ENCODE data around the gene PARVA.

The PARVA gene

DNA sequence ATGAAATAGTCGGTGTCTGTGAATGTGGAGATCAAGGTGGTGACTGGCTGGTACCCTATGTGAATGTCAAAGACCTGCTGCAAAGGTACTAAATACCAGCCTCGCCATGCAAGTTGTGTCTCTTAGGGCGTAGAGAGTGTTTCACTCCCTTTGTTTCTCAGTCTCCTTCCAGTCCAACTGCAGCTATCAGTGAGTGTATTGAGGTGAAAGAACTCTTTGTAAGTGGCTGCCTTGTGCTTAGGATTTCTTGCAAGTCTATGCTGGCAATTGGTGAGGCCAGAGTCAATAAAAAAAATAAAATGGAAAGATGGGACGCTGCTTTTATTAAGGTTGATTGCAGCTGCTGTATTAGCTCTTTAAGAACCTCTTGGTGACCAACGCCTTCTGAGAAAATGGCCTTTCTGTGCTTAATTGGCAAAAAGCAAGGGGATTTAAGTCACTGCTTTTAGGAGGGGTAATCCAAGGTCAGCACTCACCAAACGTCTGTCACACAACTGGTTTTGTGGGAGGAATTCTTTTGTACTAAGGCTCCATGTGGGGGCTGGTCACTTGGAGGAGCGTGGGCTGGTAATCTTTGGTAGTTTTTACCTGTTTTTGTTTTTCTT lies 95.1 kb downstream of the PARVA start:
- no peak overlapping the region for H3K27ac Mint-ChIP-seq
- H3K4me1 Mint-ChIP-seq: no peaks in the 10 kb centered on the region
- no peak for ATAC-seq
- no peaks in the 10 kb centered on the region for H3K27me3 Mint-ChIP-seq
- no peak overlapping the region for H3K4me3 Mint-ChIP-seq
- H3K9me3 Mint-ChIP-seq: no peaks in the 10 kb centered on the region
- no peak for DNase-seq

DNA sequence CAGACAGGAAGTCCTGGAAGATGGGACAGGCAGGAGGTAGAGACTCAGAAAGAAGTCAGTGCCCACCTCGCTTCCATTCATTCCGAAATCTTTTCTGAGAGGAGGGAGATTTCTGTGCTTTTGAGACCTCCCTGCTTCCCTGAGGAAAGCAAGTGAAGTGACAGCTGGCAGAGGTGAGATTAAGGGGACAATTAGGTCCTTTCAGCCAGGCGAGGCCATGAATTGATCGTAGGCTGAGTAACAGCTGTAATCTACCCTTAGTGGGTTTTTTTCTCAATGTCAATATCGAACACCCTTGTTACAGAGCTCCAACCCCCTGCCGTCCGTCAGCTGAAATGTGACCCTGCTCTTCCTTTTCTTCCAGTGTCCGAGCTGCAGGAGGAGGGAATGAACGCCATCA lies 96.0 kb downstream of the PARVA start:
- no peak for ATAC-seq
- Mint-ChIP-seq H3K27ac (no peak overlapping the region), H3K27me3 (no peaks in the 10 kb centered on the region), H3K9me3 (no peaks in the 10 kb centered on the region), H3K4me1 (no peaks in the 10 kb centered on the region), H3K4me3 (no peak overlapping the region)
- no peak for DNase-seq

DNA sequence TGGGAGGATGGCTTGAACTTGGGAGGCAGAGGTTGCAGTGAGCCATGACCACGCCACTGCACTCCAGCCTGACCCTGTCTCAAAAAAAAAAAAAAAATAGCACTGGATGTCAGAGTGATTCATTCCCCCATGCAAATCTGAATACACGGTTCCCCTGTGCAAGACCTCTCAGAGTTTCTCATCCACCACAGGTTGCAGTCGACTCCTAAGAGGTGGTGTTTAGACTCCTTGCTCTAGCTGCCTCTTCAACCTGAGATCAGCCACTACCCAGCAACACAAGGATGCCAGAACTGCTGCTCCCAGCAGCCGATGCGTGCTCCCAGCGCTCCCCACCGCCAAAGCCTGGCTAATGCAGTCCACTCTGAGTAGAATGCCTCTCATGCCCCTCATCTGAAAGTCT lies 97.5 kb downstream of the PARVA start:
- ATAC-seq: no peak
- DNase-seq: no peak
- no peaks in the 10 kb centered on the region for H3K4me1 Mint-ChIP-seq
- H3K4me3 Mint-ChIP-seq: no peak overlapping the region
- H3K27ac Mint-ChIP-seq: no peak overlapping the region
- H3K27me3 Mint-ChIP-seq: no peaks in the 10 kb centered on the region
- H3K9me3 Mint-ChIP-seq: no peaks in the 10 kb centered on the region

DNA sequence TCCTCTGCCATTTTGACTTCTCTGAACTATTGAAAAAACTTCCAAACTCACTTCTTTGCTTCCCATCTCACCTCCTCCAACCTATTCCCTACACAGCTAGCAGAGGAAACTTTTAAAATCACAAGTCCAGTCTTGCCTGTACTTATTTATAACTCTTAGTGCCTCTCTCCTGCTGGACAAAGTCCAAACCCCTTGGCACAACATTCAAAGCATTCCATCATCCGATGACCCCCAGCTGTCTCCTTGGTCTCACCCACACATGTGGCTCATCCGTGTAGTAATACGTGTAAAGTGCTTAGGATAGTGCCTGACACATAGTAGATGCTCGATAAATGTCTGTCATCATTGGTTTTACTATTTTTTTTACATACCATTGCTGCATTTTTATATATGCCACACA lies 101.4 kb downstream of the PARVA start:
- Mint-ChIP-seq H3K4me1 (no peaks in the 10 kb centered on the region), H3K9me3 (no peaks in the 10 kb centered on the region), H3K27ac (no peak overlapping the region), H3K4me3 (no peak overlapping the region), H3K27me3 (no peaks in the 10 kb centered on the region)
- ATAC-seq: no peak
- no peak for DNase-seq

DNA sequence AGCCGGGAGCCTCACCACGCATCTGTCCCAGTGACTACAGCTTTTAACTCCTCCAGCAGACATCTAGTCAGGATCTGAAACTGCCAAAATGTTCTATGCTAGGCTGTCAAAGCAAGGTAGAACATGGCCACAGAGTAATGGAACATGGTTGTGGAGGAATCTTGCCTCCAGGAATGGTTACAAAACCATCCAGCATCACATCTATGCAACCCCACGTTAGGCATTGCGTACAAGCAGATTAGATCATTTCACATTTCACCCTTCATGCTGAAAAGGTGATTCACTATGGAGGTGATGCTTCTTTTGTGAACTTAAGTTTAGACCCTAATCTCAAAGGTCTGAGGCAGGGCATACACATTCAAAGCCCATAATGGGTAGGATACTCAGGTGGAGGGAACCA lies 103.0 kb downstream of the PARVA start:
- Mint-ChIP-seq H3K27ac (no peak overlapping the region), H3K27me3 (no peaks in the 10 kb centered on the region), H3K9me3 (no peaks in the 10 kb centered on the region), H3K4me1 (no peaks in the 10 kb centered on the region), H3K4me3 (no peak overlapping the region)
- DNase-seq (no peak), ATAC-seq (no peak)

DNA sequence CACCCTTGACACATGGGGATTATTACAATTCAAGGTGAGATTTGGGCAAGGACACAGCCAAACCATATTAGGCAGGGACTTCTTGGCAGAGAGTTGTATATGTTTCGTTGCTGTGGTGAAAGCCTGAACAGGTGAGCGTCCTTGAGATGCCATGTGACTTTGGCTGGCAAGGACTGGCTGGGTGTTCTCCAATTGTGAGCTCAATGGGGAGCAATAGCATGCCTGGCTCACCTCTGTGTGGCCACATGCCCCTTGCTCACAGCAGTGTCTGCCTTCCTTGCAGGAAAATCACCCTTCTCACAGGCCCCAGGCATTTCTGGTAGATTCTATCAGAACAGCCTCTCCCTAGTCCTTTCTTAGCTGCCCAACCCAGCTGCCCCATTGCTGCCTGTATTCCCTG lies 105.5 kb downstream of the PARVA start:
- DNase-seq (no peak), ATAC-seq (no peak)
- H3K4me3 Mint-ChIP-seq: no peak overlapping the region
- no peak overlapping the region for H3K27ac Mint-ChIP-seq
- H3K4me1 Mint-ChIP-seq: no peaks in the 10 kb centered on the region
- no peaks in the 10 kb centered on the region for H3K27me3 Mint-ChIP-seq
- no peaks in the 10 kb centered on the region for H3K9me3 Mint-ChIP-seq

DNA sequence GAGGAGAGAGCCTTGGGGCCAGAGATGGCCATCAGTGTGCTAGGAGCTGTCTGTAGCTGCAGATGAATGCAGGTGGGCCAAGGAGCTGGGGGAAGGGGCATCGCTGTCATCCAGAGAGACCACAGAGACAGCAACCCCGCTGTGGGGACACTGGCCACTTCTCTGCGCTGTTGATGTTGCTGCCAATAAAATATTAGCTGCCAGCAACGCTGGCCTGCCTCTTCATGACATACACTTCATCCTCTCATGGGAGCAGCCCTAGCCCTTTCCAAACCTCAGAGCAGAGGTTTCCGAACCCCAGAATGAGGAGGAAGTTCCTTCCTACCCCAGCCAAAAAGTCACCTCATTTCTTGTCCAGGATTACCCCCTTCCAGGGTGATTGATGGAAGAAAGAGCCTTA lies 106.2 kb downstream of the PARVA start:
- Mint-ChIP-seq H3K9me3 (peaks cover 3 to 7% of the 10 kb centered on the region in 2 donors), H3K27me3 (no peaks in the 10 kb centered on the region), H3K4me1 (no peaks in the 10 kb centered on the region), H3K27ac (peak overlapping the region in 1 of 2 donors; percentile 42), H3K4me3 (no peak overlapping the region)
- no peak for DNase-seq
- ATAC-seq: no peak

DNA sequence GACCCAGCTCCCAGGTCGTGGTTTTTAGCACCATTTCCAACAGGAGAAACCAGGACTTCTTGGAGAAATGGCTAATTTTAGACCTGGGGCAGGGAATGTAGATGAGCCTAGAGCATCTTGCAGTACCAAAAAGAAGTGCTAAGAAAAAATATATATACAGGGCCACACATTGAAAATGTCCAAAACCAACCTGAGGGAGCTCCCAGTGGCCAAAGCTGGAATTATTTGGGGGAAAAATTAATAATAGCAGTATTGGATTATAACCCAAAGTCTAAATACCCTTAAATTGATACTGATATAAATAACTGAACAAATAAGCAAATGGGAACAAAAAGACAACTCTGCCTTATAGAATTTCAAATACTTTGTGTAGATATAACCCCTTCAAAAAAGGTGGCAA lies 108.0 kb downstream of the PARVA start:
- Mint-ChIP-seq H3K4me1 (no peaks in the 10 kb centered on the region), H3K27ac (no peak overlapping the region), H3K4me3 (no peak overlapping the region), H3K27me3 (no peaks in the 10 kb centered on the region), H3K9me3 (peaks cover 15 to 16% of the 10 kb centered on the region in 2 donors)
- DNase-seq (no peak), ATAC-seq (no peak)

DNA sequence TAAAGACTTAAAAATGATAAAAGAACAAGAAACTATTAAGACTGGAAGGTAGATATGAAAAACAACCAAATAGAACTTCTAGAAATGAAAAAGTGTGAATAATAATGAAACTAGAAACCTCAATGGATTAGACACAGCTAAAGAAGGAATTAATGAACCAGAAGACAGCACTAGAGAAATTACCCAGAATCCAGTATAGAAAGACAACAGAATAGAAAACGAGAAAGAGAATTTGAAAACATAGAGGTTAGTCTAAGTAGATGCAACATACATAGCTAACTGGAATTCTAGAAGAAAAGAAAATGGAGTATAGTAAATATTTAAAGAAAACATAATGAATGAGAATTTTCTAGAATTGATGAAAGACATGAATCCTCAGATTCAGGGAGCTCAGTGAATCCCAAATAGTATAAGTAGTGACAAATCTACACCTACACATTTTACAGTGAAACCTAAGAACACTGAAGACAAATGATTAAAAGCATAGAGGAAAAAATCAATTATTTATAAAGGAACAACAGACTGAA lies 111.9 kb downstream of the PARVA start:
- Mint-ChIP-seq H3K9me3 (peaks cover 15 to 16% of the 10 kb centered on the region in 2 donors), H3K27me3 (no peaks in the 10 kb centered on the region), H3K27ac (no peak overlapping the region), H3K4me3 (no peak overlapping the region), H3K4me1 (no peaks in the 10 kb centered on the region)
- no peak for DNase-seq
- no peak for ATAC-seq

DNA sequence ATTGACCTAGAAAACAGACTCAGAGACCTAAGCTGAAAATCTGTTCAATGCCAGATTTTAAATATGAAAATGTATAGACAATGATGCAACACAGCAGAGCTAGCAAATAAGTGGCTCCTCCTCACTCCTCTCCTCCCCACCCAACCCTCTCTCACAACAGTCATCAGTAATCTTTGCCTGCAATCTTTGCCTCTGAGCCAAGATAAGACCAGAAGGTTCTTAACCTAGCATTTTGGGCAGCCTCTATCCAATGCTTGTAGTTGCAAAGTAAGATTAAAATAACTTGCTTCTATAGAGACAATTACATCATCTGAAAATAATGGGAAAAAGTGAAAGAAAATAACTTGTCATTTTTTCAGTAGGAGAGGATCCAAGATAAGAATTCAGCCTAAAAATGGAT lies 117.3 kb downstream of the PARVA start:
- DNase-seq (no peak), ATAC-seq (no peak)
- Mint-ChIP-seq H3K4me3 (no peak overlapping the region), H3K27me3 (no peaks in the 10 kb centered on the region), H3K4me1 (no peaks in the 10 kb centered on the region), H3K27ac (no peak overlapping the region), H3K9me3 (peaks cover under 1 to 1% of the 10 kb centered on the region in 2 donors)

DNA sequence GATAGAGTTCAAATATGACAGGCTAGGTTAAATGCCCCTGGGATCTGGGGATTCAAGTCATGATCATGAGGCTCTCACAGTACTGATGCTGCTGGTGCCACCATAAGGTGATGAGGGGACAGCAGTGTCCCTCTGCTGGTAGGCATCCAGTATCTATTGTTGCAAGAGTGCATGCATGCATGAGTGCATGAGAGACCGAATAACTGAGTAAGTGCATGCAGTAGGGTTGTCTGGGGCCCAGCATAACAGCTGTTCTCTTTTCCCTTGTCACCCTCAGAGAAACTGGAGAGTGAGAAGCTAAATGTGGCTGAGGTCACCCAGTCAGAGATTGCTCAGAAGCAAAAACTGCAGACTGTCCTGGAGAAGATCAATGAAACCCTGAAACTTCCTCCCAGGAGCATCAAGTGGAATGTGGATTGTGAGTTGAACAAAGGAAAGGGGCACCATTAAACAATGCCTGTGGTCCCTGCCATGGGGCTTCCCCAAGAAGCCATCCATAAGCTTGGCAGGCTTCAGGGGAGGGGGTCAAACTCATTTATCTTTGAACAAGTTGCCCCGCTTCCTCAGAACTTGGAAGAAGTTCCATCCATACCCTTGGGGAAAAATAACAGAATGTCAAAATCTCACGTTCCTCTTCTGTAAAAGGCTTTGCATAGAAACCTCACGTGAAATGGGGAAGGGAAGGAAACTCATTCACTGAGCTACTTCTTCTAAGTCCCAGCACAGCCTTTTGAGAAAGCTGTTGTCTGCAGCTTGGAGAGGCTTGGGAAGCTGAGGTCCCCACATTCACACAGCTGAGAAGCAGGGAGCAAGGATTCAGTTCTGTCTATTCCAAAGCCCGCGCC lies 119.0 kb downstream of the PARVA start:
- no peaks in the 10 kb centered on the region for H3K4me1 Mint-ChIP-seq
- no peaks in the 10 kb centered on the region for H3K27me3 Mint-ChIP-seq
- no peak overlapping the region for H3K4me3 Mint-ChIP-seq
- ATAC-seq: no peak
- no peak overlapping the region for H3K27ac Mint-ChIP-seq
- H3K9me3 Mint-ChIP-seq: no peaks in the 10 kb centered on the region
- DNase-seq: no peak

DNA sequence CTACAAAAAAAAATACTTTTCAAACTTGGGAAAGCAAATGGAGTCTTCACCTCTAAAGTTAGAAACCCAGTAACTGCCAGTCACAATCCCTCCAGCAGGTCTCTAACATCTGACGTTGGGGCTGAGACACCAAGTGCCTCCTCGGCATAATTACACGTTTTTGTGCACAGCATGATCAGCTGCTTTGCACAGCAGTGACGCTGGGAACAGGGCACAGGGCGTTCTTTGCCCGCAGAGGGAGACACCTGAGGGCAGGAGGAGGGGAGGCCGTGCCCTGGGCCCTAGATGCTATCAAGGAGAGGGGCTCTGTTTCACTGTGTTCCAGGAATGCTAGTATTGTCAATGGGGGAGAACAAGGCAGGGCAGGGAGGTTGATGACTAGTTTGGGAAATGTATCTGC lies 120.1 kb downstream of the PARVA start:
- ATAC-seq (no peak), DNase-seq (no peak)
- no peak overlapping the region for H3K4me3 Mint-ChIP-seq
- H3K27me3 Mint-ChIP-seq: no peaks in the 10 kb centered on the region
- no peaks in the 10 kb centered on the region for H3K9me3 Mint-ChIP-seq
- H3K27ac Mint-ChIP-seq: no peak overlapping the region
- H3K4me1 Mint-ChIP-seq: no peaks in the 10 kb centered on the region

DNA sequence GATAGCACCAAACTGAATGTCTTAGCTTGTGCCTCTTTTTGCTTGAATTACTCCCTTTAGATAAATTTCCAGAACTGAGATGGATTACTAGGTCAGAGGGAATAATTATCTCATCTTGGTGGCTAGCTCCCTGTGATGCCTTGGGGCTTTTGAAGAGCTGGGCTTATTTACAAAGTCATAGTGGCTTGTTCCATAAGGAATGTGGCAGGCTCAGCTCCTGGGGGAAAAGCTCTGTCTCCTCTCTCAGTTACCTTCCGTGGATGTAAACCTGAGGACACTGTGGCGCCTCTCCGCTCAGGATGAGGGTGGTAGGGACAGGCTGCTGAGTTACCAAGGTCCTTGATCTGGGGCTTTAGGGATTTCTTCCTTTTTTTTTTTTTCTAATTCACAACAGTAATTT lies 121.7 kb downstream of the PARVA start:
- DNase-seq (no peak), ATAC-seq (no peak)
- Mint-ChIP-seq H3K27me3 (no peaks in the 10 kb centered on the region), H3K27ac (no peak overlapping the region), H3K4me3 (no peak overlapping the region), H3K9me3 (no peaks in the 10 kb centered on the region), H3K4me1 (no peaks in the 10 kb centered on the region)

DNA sequence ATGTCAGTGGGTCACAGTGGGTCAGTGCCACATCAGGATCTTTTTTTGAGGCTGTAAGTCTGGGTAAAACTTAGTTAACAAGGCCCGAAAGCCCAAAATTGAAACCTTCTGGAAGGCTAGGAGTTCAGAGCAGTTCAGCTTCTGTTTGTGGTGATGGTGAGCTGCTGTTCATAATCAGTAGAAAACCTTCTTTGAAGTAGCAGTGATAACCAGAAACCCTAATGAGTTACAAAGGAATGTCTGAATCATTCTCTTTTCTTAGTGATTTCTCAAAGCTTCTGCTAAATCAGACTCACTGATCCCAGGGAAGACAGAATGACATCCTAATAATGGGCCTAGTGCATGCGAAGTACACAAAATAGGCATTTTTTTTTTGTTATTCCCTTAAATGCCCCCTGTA lies 124.7 kb downstream of the PARVA start:
- DNase-seq (no peak), ATAC-seq (no peak)
- H3K9me3 Mint-ChIP-seq: no peaks in the 10 kb centered on the region

DNA sequence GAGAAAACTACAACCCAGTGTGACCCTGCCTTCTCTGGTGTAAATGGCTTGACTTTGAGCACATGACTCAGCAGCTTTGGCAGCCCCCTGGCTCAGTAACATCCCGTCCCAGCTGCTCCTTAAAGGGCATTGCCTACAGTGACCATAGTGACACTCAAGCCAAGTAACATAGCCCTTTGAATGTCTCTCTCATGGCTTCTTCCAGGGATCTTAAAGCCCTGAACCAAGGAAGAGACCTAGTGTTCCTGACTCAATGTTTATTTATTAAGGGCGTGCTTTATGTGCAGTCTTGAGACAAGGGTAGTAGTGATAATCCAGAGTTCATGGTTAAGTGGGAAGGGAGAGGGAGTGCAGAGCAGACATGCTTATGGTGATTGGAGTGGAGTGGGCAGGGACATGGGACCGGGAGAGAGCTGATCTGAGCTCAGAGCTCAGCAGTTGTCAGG lies 125.7 kb downstream of the PARVA start:
- Mint-ChIP-seq H3K4me1 (no peaks in the 10 kb centered on the region), H3K4me3 (no peak overlapping the region), H3K9me3 (no peaks in the 10 kb centered on the region), H3K27me3 (peaks cover 7% of the 10 kb centered on the region), H3K27ac (no peak overlapping the region)
- DNase-seq: no peak
- ATAC-seq: no peak

More for the DNA sequence above, 124.7 kb downstream of the PARVA start:
- H3K27me3 Mint-ChIP-seq: no peaks in the 10 kb centered on the region
- no peak overlapping the region for H3K27ac Mint-ChIP-seq
- H3K4me1 Mint-ChIP-seq: no peaks in the 10 kb centered on the region
- no peak overlapping the region for H3K4me3 Mint-ChIP-seq

DNA sequence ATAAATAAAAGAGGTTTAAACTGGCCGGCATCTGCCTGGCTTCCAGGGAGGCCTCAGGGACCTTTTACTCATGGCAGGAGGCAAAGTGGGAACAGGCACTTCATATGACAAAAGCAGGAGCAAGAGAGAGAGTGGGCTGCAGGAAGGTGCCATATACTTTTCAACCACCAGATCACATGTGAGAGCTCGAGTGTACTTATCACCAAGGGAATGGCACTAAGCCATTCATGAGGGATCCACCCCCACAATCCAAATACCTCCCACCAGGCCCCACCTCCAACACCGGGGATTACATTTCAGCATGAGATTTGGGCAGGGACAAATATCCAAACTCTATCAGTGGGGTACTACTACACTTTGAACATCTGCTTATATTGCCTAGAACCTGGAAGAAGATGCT lies 126.5 kb downstream of the PARVA start:
- no peak overlapping the region for H3K27ac Mint-ChIP-seq
- H3K27me3 Mint-ChIP-seq: peaks cover 7% of the 10 kb centered on the region
- DNase-seq (no peak), ATAC-seq (no peak)
- no peak overlapping the region for H3K4me3 Mint-ChIP-seq
- H3K4me1 Mint-ChIP-seq: no peaks in the 10 kb centered on the region
- no peaks in the 10 kb centered on the region for H3K9me3 Mint-ChIP-seq

Measured in stimulated activated naive CD8-positive, alpha-beta T cell treated with anti-CD3 and anti-CD28 coated beads, Interleukin-15, amount 100 ng/mL, for 72 hours (primary cell).